PC-9 (cell line): Measurements from ENCODE around the gene PRXL2A. TPM values are rescaled to one million over a fixed set of nuclear protein-coding genes. Genes with fewer than 3 reads are reported as not detected.
A peak's percentile ranks its signal among the peaks of the same experiment; 100 is the strongest.

ENCODE experiments used
- BruUV-seq: library from RNA; stranded (reverse); fragments of 400-500 nt; replicated peaks from 2 replicates; lab custom pipeline; 2021; lab: Mats Ljungman, UMichigan
- CTCF ChIA-PET: fragments of 300-600 bp; sonication (Branson Sonifier 250); formaldehyde crosslinking; loops from one replicate; lab custom pipeline; 2022; ENCODE audit warnings: antibody characterized with exemption; lab: Charles Lee
- POLR2A ChIA-PET: fragments of 300-600 bp; sonication (Branson Sonifier 250); formaldehyde crosslinking; loops from one replicate; lab custom pipeline; 2022; ENCODE audit warnings: antibody characterized with exemption; ENCODE audit not compliant: unreplicated experiment; lab: Charles Lee
- DNase-seq, 2 experiments: peaks; one replicate each; pipeline versions ENCODE4 v3.0.0 to v3.0.0-alpha.2; 2015 to 2022; ENCODE audit warnings: mixed read lengths in 1 of 2
- H2AFZ ChIP-seq: fragments of 200-600 bp; sonication (generic); 2 replicates; pipeline ENCODE4 v1.8.1; 2017; ENCODE audit warnings: antibody characterized with exemption
- H3F3A ChIP-seq: fragments of 200-600 bp; sonication (generic); 2 replicates; pipeline ENCODE4 v1.8.1; 2017; ENCODE audit warnings: antibody characterized with exemption, mild to moderate bottlenecking, low read depth; ENCODE audit not compliant: insufficient read depth
- H3K27ac ChIP-seq: fragments of 200-600 bp; sonication (generic); 2 replicates; pipeline ENCODE4 v1.6.1; 2016; ENCODE audit warnings: mixed run types
- H3K27me3 ChIP-seq: fragments of 200-600 bp; sonication (generic); 2 replicates; pipeline ENCODE4 v1.6.1; 2016; ENCODE audit warnings: low read depth, mixed run types; ENCODE audit not compliant: insufficient read depth
- H3K36me3 ChIP-seq: fragments of 200-600 bp; sonication (generic); 2 replicates; pipeline ENCODE4 v1.6.1; 2016; ENCODE audit warnings: low read depth, mixed run types
- H3K4me1 ChIP-seq: fragments of 200-600 bp; sonication (generic); replicated peaks from 2 replicates; pipeline ENCODE4 v1.6.1; 2016; ENCODE audit warnings: mixed run types; ENCODE audit not compliant: insufficient read depth
- H3K4me2 ChIP-seq: fragments of 200-600 bp; sonication (generic); 2 replicates; pipeline ENCODE4 v1.6.1; 2017; ENCODE audit warnings: mixed run types
- H3K4me3 ChIP-seq: fragments of 200-600 bp; sonication (generic); 2 replicates; pipeline ENCODE4 v1.6.1; 2016; ENCODE audit warnings: mixed run types
- H3K79me2 ChIP-seq: fragments of 200-600 bp; sonication (generic); 2 replicates; pipeline ENCODE4 v1.6.1; 2017; ENCODE audit warnings: low read depth, mixed run types
- H3K9me2 ChIP-seq: fragments of 200-600 bp; sonication (generic); 2 replicates; pipeline ENCODE4 v1.8.1; 2017; ENCODE audit warnings: mild to moderate bottlenecking; ENCODE audit not compliant: insufficient read depth
- H3K9me3 ChIP-seq: fragments of 200-600 bp; sonication (generic); 2 replicates; pipeline ENCODE4 v1.8.1; 2016; ENCODE audit warnings: low read depth; ENCODE audit not compliant: insufficient read depth
- H4K20me1 ChIP-seq: fragments of 200-600 bp; sonication (generic); 2 replicates; pipeline ENCODE4 v1.8.1; 2017; ENCODE audit not compliant: insufficient read depth
- EZH2 ChIP-seq: fragments of 200-600 bp; sonication (generic); IDR thresholded peaks from 2 replicates; pipeline ENCODE4 v1.8.0; 2017; ENCODE audit warnings: antibody characterized with exemption, low read depth
- intact Hi-C: fragments of 100-400 bp; cut with micrococcal nuclease; formaldehyde crosslinking; loops from one replicate; pipeline ENCODE4 v1.10.0; 2022; ENCODE audit not compliant: unreplicated experiment
- total RNA-seq: library from RNA; stranded (reverse); gene quantifications from 2 replicates; pipeline ENCODE4 v1.2.3, GENCODE V29; 2021
- TF ChIP-seq, protein P1 (sequence below): fragments of 200-600 bp; sonication (generic); conservative IDR thresholded peaks from 2 replicates; pipeline ENCODE4 v1.6.1; 2017; ENCODE audit warnings: mixed run types, antibody characterized with exemption, mild to moderate bottlenecking, moderate library complexity

Gene PRXL2A
- total RNA-seq, 1 experiment from 2014 or later = 88.7 TPM

DNA sequence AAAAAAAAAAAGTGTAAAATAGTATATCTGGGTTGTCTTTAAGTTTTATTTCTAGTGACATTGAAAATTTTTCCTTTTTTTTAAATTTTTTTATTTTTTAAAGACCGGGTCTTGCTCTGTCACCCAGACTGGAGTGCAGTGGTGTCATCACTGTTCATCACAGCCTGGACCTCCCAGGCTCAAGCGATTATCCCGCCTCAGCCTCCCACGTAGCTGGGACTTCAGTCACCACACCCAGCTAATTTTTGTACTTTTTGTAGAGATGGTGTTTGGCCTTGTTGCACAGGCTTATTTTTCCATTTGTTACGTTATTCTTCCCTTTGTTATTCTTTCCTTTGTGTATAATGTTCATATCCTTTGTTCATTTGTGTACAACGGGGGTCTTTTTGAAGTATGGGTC lies 75.9 kb downstream of the PRXL2A start:
- TF ChIP-seq EZH2 = no peak
- TF ChIP-seq, protein P1, sequence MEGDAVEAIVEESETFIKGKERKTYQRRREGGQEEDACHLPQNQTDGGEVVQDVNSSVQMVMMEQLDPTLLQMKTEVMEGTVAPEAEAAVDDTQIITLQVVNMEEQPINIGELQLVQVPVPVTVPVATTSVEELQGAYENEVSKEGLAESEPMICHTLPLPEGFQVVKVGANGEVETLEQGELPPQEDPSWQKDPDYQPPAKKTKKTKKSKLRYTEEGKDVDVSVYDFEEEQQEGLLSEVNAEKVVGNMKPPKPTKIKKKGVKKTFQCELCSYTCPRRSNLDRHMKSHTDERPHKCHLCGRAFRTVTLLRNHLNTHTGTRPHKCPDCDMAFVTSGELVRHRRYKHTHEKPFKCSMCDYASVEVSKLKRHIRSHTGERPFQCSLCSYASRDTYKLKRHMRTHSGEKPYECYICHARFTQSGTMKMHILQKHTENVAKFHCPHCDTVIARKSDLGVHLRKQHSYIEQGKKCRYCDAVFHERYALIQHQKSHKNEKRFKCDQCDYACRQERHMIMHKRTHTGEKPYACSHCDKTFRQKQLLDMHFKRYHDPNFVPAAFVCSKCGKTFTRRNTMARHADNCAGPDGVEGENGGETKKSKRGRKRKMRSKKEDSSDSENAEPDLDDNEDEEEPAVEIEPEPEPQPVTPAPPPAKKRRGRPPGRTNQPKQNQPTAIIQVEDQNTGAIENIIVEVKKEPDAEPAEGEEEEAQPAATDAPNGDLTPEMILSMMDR = no peak
- peaks cover 100% of the 10 kb centered on the region for H3K79me2 ChIP-seq
- no TSS peak for BruUV-seq
- intact Hi-C loops = no loop called here
- H3K27ac ChIP-seq = peak overlapping the region; percentile 47; the same call in 1 of the 2 replicates
- H3K36me3 ChIP-seq = peaks cover 35% of the 10 kb centered on the region
- POLR2A ChIA-PET = interaction anchor here (0.7 kb wide), 1 partner anchor 12 kb away, joined by 36 read pairs; no protein-coding TSS in a partner anchor
- H3K4me2 ChIP-seq = no peak overlapping the region
- no peaks in the 10 kb centered on the region for H3K9me2 ChIP-seq
- no peak overlapping the region for H2AFZ ChIP-seq
- peaks cover 34% of the 10 kb centered on the region for H4K20me1 ChIP-seq
- H3K4me1 ChIP-seq = peaks cover 45% of the 10 kb centered on the region
- CTCF ChIA-PET = interaction anchor here (0.6 to 0.7 kb wide), 3 partner anchors 22 to 40 kb away, joined by 3 to 9 read pairs (median 4); no protein-coding TSS in a partner anchor
- H3F3A ChIP-seq = peaks cover 43% of the 10 kb centered on the region
- H3K4me3 ChIP-seq = no peak overlapping the region
- H3K9me3 ChIP-seq = no peaks in the 10 kb centered on the region; the same call in 1 of the 2 replicates
- no peaks in the 10 kb centered on the region for H3K27me3 ChIP-seq
- DNase-seq = no peak

GRCh38 chr10:80484676-80485075 lies 76.3 kb downstream of the PRXL2A start:
- CTCF ChIA-PET = no interaction called here

DNA sequence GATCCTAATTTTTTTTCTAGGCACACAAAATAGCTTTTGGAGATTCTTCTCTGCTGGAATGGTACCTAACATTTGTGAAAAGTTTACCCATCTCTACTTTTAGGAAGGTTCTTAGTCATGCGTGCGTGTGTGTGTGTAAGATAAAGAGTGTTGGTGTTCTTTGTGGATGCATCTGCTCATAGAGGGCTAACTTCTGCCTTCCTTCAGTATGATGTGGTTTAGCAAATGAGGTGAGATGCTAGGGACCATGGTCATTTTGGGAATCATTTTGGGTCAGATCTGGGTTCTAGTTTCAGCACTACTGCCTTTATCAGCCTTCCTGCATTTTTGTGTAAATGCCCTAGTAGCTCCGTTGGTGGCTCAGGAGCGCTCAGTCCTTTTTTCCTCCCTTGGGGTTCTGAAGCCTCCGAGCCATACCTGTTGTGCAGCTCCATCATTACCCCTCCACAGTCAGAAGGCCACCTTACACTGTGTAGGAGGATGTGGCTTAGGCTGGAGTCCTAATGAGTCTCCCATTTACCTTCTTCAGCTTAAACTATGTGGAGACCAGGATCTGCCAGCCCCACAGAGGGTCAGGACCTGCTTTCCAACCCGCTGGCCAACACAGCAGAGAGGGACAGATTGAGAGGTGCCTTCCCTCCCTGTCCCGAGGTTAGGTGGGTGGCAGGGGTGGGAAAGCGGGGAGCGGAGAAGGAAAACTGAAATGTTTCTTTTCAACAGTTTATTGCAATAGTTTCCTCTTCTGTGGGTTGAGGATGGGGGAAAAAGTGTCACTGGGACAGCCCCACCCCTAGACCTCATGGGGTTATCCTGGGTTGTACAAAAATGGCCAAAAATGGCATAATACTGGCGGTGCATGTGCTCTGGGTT lies 77.0 kb downstream of the PRXL2A start:
- no peak overlapping the region for H3K4me3 ChIP-seq
- peaks cover 45% of the 10 kb centered on the region for H3K4me1 ChIP-seq
- H3K9me2 ChIP-seq = no peaks in the 10 kb centered on the region
- TF ChIP-seq, protein P1 = no peak
- TF ChIP-seq EZH2 = no peak
- ChIA-PET CTCF (no interaction called here), POLR2A (no interaction called here)
- intact Hi-C loops = no loop called here
- H3K27me3 ChIP-seq = no peaks in the 10 kb centered on the region
- DNase-seq = no peak
- H3K36me3 ChIP-seq = peaks cover 46% of the 10 kb centered on the region
- H3F3A ChIP-seq = peaks cover 51% of the 10 kb centered on the region
- peaks cover 34% of the 10 kb centered on the region for H4K20me1 ChIP-seq
- peaks cover 100% of the 10 kb centered on the region for H3K79me2 ChIP-seq
- no peaks in the 10 kb centered on the region for H3K9me3 ChIP-seq
- no peak overlapping the region for H3K4me2 ChIP-seq
- 0 out of 2 replicates have a peak overlapping the region, but pooled peaks have one; percentile 1 for H3K27ac ChIP-seq
- H2AFZ ChIP-seq = no peak overlapping the region
- BruUV-seq = no TSS peak

More at GRCh38 chr10:80484676-80485075, 76.3 kb downstream of the PRXL2A start:
- no peak overlapping the region for H3K4me3 ChIP-seq
- peaks cover 100% of the 10 kb centered on the region for H3K79me2 ChIP-seq
- H3K4me2 ChIP-seq = no peak overlapping the region
- no peaks in the 10 kb centered on the region for H3K9me3 ChIP-seq
- peaks cover 47% of the 10 kb centered on the region for H3F3A ChIP-seq
- peaks cover 45% of the 10 kb centered on the region for H3K4me1 ChIP-seq
- intact Hi-C loops = no loop called here
- H3K27ac ChIP-seq = no peak overlapping the region
- H3K9me2 ChIP-seq = no peaks in the 10 kb centered on the region
- no peaks in the 10 kb centered on the region for H3K27me3 ChIP-seq
- no peak for DNase-seq
- no TSS peak for BruUV-seq
- peaks cover 34% of the 10 kb centered on the region for H4K20me1 ChIP-seq
- POLR2A ChIA-PET = no interaction called here
- no peak for TF ChIP-seq EZH2
- TF ChIP-seq, protein P1 = no peak
- H3K36me3 ChIP-seq = peaks cover 40% of the 10 kb centered on the region
- H2AFZ ChIP-seq = no peak overlapping the region
